GM10266 (cell line): ENCODE data around the gene PRMT6.

Source experiments
- DNase-seq: peaks from one replicate; pipeline ENCODE4 v3.0.0; 2012; ENCODE audit errors: extremely low spot score
- CTCF ChIP-seq: IDR thresholded peaks from 2 replicates; pipeline ENCODE4 v1.5.1; 2012; ENCODE audit warnings: mild to moderate bottlenecking, low read depth; ENCODE audit not compliant: control insufficient read depth, insufficient read depth; ENCODE audit errors: missing control alignments

Gene PRMT6

DNA sequence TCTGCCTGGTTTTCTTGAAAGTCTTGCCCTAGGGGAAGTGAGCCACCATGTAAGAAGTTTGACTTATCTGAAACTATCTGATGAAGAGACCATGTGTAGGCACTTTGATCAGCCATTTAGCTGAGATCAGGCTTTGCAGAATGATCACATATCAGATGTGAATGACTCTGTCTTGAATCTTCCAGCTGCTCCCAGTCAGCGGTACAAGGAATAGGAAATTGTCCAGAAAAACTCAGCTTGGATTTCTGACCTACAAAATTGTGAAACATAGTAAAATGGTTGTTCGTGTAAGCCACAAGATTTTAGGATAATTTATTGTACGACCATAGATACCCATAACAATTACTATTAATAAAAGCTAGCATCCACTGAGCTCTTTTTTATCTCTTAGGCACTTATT lies 42.5 kb downstream of the PRMT6 start:
- DNase-seq, result no peak
- no peak for TF ChIP-seq CTCF

GRCh38 chr1:107100331-107100984 lies 44.0 kb downstream of the PRMT6 start:
- TF ChIP-seq CTCF, result no peak
- no peak for DNase-seq

DNA sequence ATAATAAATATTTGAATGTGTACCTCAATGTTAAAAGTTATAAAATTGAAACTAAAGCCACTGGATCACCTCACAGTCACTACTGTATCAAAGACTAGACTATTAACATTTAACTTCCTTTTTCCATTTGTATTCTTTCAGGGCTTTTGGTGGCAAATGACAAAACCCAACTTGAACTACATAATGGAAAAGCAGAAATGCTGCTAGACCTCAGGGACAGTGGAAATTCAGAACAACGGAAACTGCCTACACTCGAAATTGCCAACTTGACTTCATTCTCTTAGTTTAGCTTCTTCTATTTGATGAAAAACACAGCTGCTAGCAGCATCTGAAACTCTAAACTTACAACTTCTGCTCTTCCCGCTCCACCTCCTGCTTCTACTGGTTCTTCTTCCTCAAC lies 49.4 kb downstream of the PRMT6 start:
- no peak for TF ChIP-seq CTCF
- DNase-seq, result peak; percentile 6
